HK-2 (cell line): ENCODE data around the gene FGF6.
"Not testable (repeated sequence)": the region's sequence is repeated elsewhere in the genome, so short reads cannot be mapped to it uniquely, and the experiment has no call there.

ENCODE experiments used
- DNase-seq: peaks from one replicate; pipeline ENCODE4 v3.0.0-alpha.2; 2018; ENCODE audit not compliant: unreplicated experiment

FGF6 gene

GRCh38 chr12:4418913-4419312 lies 26.7 kb downstream of the FGF6 start:
- DNase-seq: no peak

- no peak for DNase-seq
Measured at GRCh38 chr12:4417936-4418335, 27.7 kb downstream of the FGF6 start.

GRCh38 chr12:4417455-4417854 lies 28.2 kb downstream of the FGF6 start:
- DNase-seq: no peak

- no peak for DNase-seq
Measured at GRCh38 chr12:4416276-4416675, 29.3 kb downstream of the FGF6 start.

GRCh38 chr12:4412465-4412864 lies 33.1 kb downstream of the FGF6 start:
- DNase-seq: no peak

- no peak for DNase-seq
Measured at GRCh38 chr12:4412056-4412455, 33.6 kb downstream of the FGF6 start.

- no peak for DNase-seq
Measured at GRCh38 chr12:4407136-4407535, 38.5 kb downstream of the FGF6 start.

GRCh38 chr12:4404877-4405637 lies 40.6 kb downstream of the FGF6 start:
- not testable (repeated sequence) for DNase-seq

- no peak for DNase-seq
Measured at GRCh38 chr12:4402996-4403395, 42.6 kb downstream of the FGF6 start.

- no peak for DNase-seq
Measured at GRCh38 chr12:4401117-4401516, 44.5 kb downstream of the FGF6 start.

GRCh38 chr12:4395818-4396217 lies 49.8 kb downstream of the FGF6 start:
- no peak for DNase-seq

GRCh38 chr12:4393211-4393610 lies 52.4 kb downstream of the FGF6 start:
- no peak for DNase-seq

GRCh38 chr12:4392223-4392742 lies 53.3 kb downstream of the FGF6 start:
- no peak for DNase-seq

- no peak for DNase-seq
Measured at GRCh38 chr12:4388662-4389061, 57.0 kb downstream of the FGF6 start.

GRCh38 chr12:4388032-4388431 lies 57.6 kb downstream of the FGF6 start:
- no peak for DNase-seq

GRCh38 chr12:4387607-4388006 lies 58.0 kb downstream of the FGF6 start:
- DNase-seq: no peak

GRCh38 chr12:4386801-4387200 lies 58.8 kb downstream of the FGF6 start:
- DNase-seq: no peak
